Coronary artery (tissue), 2 donors: ENCODE data around the gene NRDC.

Experiments used
- DNase-seq: peaks from one replicate; pipeline ENCODE4 v3.0.0-alpha.2; 2017; ENCODE audit warnings: low spot score
- H3K27ac ChIP-seq, 2 donors: fragments of 200-600 bp; sonication (generic); one replicate each; pipeline ENCODE4 v1.5.1; 2016 to 2019
- H3K4me3 ChIP-seq: fragments of 200-600 bp; sonication (generic); 2 replicates; pipeline ENCODE4 v1.5.1; 2016; ENCODE audit warnings: mild to moderate bottlenecking, moderate library complexity
- TF ChIP-seq, protein P1 (sequence below): fragments of 200-600 bp; sonication (generic); IDR thresholded peaks from one replicate; pipeline ENCODE4 v1.5.1; 2019; ENCODE audit warnings: antibody characterized with exemption

The NRDC gene

DNA sequence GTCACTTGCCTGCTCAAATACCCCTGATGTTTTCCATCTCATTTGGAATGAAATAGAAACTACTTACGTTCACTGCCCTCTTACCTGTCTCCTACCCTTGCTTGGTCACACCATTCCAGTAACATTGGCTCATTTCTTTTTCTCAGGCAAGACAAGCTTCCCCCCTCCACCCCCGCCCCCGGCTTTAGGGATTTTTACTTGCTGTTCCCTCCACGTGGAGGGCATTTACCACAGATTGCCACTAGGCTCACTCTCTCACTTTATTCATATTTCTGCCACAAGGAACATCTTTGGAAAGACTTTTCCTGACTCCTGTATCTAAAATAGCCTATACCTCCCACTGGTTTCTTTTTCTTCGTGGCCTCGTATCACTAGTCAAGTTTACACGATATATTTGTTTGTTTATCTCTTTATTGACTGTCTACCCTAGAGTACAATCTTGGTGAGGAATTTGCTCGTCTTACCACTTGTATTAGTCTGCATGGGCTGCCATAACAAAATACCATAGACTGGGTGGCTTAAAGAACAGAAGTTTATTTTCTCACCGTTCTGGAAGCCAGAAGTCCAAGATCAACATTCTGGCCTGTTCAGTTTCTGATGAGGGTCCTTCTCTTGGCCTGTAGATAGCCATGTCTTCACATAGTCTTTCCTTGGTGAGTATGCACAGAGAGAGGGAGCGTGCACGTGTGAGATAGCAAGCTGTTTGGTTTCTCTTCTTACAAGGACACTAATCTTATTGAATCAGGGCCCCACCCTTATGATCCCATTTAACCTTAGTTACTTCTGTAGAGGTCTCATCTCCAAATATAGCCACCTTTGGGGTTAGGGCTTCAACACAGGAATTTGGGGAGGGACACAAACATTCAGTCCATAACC is 126.2 kb downstream of the NRDC start:
- no peak overlapping the region for H3K27ac ChIP-seq
- no peak for DNase-seq
- TF ChIP-seq, protein P1, sequence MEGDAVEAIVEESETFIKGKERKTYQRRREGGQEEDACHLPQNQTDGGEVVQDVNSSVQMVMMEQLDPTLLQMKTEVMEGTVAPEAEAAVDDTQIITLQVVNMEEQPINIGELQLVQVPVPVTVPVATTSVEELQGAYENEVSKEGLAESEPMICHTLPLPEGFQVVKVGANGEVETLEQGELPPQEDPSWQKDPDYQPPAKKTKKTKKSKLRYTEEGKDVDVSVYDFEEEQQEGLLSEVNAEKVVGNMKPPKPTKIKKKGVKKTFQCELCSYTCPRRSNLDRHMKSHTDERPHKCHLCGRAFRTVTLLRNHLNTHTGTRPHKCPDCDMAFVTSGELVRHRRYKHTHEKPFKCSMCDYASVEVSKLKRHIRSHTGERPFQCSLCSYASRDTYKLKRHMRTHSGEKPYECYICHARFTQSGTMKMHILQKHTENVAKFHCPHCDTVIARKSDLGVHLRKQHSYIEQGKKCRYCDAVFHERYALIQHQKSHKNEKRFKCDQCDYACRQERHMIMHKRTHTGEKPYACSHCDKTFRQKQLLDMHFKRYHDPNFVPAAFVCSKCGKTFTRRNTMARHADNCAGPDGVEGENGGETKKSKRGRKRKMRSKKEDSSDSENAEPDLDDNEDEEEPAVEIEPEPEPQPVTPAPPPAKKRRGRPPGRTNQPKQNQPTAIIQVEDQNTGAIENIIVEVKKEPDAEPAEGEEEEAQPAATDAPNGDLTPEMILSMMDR, result no peak
- no peak overlapping the region for H3K4me3 ChIP-seq

DNA sequence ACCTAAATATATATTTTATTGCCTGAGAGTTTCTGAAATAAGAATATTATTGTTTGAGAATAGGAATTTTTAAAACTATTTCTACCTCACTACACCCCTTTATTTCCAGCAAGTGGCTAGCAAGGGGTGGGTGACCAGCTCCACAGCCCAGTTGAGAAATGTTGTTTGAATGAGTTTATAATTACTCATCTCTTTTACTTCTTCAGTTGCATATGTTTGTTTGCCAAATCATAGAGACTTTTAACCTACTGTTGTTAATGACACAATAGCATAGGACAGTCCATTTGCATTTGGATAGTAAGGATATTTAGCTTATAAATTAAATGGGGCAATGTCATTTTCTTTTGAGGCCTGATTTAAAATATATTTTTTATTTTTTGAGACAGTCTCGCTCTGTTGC is 127.8 kb downstream of the NRDC start:
- Histone ChIP-seq H3K4me3 (no peak overlapping the region), H3K27ac (no peak overlapping the region)
- DNase-seq, result no peak
- TF ChIP-seq, protein P1, result no peak

DNA sequence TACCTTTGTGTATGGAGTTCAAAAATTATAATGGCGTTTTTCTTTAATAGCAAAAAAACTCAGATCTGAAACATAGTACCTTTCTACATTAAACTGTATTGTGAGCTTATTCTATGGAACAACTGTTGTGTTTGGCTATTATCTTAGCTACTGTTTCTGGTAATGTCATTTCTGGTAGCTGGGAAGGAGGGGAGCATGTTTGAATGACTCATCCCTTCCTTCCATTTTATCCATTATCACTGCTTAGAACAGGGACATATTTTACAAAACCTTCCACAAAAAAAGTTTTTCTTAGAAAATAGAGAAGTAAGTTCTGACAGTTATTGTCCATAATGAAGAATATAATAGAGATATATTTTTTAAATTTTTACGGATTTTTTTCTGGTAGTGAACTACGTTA is 128.3 kb downstream of the NRDC start:
- Histone ChIP-seq H3K4me3 (no peak overlapping the region), H3K27ac (no peak overlapping the region)
- TF ChIP-seq, protein P1, result no peak
- no peak for DNase-seq

DNA sequence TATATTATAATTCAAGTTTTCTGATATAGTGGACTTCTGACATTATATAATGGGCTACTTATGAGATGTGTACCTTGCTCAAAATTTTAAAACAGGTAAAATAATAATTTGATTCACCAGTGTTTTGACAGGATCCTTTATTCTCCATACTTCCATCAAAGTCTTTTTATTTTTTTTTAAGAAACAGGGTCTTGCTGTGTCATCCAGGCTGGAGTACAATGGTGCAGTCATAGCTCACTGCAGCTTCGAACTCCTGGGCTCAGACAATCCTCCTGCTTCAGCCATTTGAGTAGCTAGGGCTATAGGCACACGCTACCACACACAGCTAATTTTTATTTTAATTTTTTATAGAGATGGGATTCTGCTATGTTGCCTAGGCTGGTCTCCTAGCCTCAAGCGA is 129.4 kb downstream of the NRDC start:
- H3K4me3 ChIP-seq, result no peak overlapping the region
- no peak for DNase-seq
- TF ChIP-seq, protein P1, result no peak
- no peak overlapping the region for H3K27ac ChIP-seq

DNA sequence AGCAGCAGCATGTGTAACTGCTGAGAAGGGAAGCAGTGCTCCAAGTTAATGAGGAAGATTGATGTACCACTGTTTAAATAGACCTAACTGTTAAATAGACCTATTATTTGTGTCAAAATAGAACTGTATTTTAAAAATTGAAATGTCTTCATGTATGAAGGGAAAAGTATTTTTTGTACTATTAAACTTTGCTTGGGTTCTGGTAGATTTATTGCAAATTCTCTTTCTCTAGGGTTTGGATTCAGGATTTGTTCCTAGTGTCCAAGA is 133.3 kb downstream of the NRDC start:
- TF ChIP-seq, protein P1, result no peak
- Histone ChIP-seq H3K4me3 (no peak overlapping the region), H3K27ac (no peak overlapping the region)
- no peak for DNase-seq

DNA sequence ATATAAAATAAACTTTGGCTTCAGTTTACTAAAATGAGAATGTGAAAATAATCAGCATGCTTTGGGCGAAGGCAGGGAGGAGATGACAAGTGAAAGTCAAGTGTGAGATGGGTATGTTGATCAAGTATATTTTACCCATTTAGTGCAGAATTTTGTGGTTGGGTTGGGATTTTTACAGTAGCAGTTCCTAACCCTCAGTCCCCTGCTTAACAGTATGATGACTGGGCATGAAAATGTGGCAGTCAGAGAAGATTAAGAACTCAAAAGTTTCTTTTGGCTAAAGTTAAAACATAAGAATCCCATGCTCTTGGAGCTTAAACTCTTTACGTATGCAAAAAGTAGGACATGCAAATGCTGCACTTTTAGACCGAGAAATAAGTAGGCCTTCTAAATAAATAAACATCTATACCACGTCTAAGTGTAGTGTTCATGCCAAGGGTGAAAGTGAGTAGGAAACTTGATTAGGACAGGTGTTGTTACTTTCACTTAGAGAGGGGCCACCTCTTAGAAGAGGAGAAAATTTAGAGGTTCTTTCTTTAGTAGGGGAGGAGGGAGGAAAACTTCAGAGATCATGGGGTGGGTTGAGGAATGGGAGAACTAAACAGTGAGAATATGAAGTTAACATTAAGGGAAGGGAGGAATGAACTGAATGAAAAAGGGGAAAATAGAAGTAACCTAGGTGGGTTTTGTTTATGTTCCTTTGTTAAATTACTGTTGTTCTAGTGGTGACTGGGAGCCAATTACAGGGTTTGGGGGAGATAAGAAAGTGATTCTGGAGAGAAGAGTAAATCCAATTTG is 133.8 kb downstream of the NRDC start:
- no peak for DNase-seq
- peak overlapping the region in 1 of 2 donors; percentile 15 for H3K27ac ChIP-seq
- TF ChIP-seq, protein P1, result no peak
- no peak overlapping the region for H3K4me3 ChIP-seq
